Caco-2 (cell line): ENCODE data around the gene DHRS9. TPM values are rescaled to one million over a fixed set of nuclear protein-coding genes. Genes with fewer than 3 reads are reported as not detected.
"Not testable (repeated sequence)": the region's sequence is repeated elsewhere in the genome, so short reads cannot be mapped to it uniquely, and the experiment has no call there.

Experiments used
- BruUV-seq: library from RNA; stranded (reverse); fragments of 400-500 nt; replicated peaks from 2 replicates; lab custom pipeline; 2021; lab: Mats Ljungman, UMichigan
- CTCF ChIA-PET: fragments of 300-600 bp; sonication (Branson Sonifier 250); formaldehyde crosslinking; loops from one replicate; lab custom pipeline; 2022; ENCODE audit warnings: antibody characterized with exemption; lab: Charles Lee
- POLR2A ChIA-PET: fragments of 300-600 bp; sonication (Branson Sonifier 250); formaldehyde crosslinking; loops from one replicate; lab custom pipeline; 2022; ENCODE audit warnings: antibody characterized with exemption; lab: Charles Lee
- DNase-seq, 2 experiments: peaks; one replicate each; pipeline versions ENCODE4 v3.0.0 to v3.0.0-alpha.2; 2020 to 2022
- H3K27me3 ChIP-seq: replicated peaks from 2 replicates; pipeline ENCODE4 v1.6.0; 2011; ENCODE audit warnings: low read length; ENCODE audit not compliant: control insufficient read depth, insufficient read depth
- H3K36me3 ChIP-seq: 2 replicates; pipeline ENCODE4 v1.5.1; 2011; ENCODE audit warnings: low read length; ENCODE audit not compliant: control insufficient read depth, insufficient read depth
- H3K4me1 ChIP-seq: fragments of 250-450 bp; sonication (Bioruptor Pico); 2 replicates; pipeline ENCODE4 v1.5.1; 2020; ENCODE audit warnings: mild to moderate bottlenecking
- H3K4me3 ChIP-seq: 2 replicates; pipeline ENCODE4 v1.5.1; 2011; ENCODE audit warnings: low read depth, mild to moderate bottlenecking, control low read depth, low read length
- H3K9me3 ChIP-seq: fragments of 250-450 bp; sonication (Bioruptor Pico); 2 replicates; pipeline ENCODE4 v1.5.1; 2020; ENCODE audit warnings: mild to moderate bottlenecking, moderate library complexity
- H3K27ac Mint-ChIP-seq: one replicate; pipeline ENCODE4 v1.8.0; 2022; ENCODE audit warnings: mixed read lengths; ENCODE audit not compliant: unreplicated experiment
- H3K27me3 Mint-ChIP-seq: one replicate; pipeline ENCODE4 v1.8.0; 2022; ENCODE audit warnings: mixed read lengths; ENCODE audit not compliant: insufficient read depth, unreplicated experiment
- H3K36me3 Mint-ChIP-seq: one replicate; pipeline ENCODE4 v1.8.0; 2022; ENCODE audit warnings: mild to moderate bottlenecking, mixed read lengths; ENCODE audit not compliant: insufficient read depth, unreplicated experiment
- H3K4me1 Mint-ChIP-seq: one replicate; pipeline ENCODE4 v1.8.0; 2022; ENCODE audit warnings: low read depth, mixed read lengths; ENCODE audit not compliant: unreplicated experiment
- H3K4me3 Mint-ChIP-seq: one replicate; pipeline ENCODE4 v1.8.0; 2022; ENCODE audit warnings: mild to moderate bottlenecking, moderate library complexity, mixed read lengths; ENCODE audit not compliant: unreplicated experiment
- H3K9me3 Mint-ChIP-seq: one replicate; pipeline ENCODE4 v1.8.0; 2022; ENCODE audit warnings: mixed read lengths; ENCODE audit not compliant: unreplicated experiment
- intact Hi-C: fragments of 100-400 bp; cut with micrococcal nuclease; formaldehyde crosslinking; loops from one replicate; pipeline ENCODE4 v1.10.0; 2022; ENCODE audit not compliant: unreplicated experiment
- total RNA-seq: library from RNA; stranded (reverse); gene quantifications from 2 replicates; pipeline ENCODE4 v1.2.3, GENCODE V29; 2022
- TF ChIP-seq, protein P1 (sequence below), 2 experiments: fragments of 200-600 bp in 1 of 2; IDR thresholded peaks; 1 replicate in 1 of 2; 2 replicates in 1 of 2; pipeline versions ENCODE4 v1.5.1 to v1.8.0; 2011 to 2022; ENCODE audit warnings: antibody characterized with exemption in 1 of 2, control low read depth in 1 of 2, inconsistent platforms in 1 of 2, low read depth in 1 of 2, low read length in 1 of 2, mild to moderate bottlenecking in 1 of 2, moderate library complexity in 1 of 2; ENCODE audit not compliant: insufficient read depth in 1 of 2, severe bottlenecking in 1 of 2, unreplicated experiment in 1 of 2

The DHRS9 gene
- total RNA-seq, 1 experiment from 2014 or later = not detected

DNA sequence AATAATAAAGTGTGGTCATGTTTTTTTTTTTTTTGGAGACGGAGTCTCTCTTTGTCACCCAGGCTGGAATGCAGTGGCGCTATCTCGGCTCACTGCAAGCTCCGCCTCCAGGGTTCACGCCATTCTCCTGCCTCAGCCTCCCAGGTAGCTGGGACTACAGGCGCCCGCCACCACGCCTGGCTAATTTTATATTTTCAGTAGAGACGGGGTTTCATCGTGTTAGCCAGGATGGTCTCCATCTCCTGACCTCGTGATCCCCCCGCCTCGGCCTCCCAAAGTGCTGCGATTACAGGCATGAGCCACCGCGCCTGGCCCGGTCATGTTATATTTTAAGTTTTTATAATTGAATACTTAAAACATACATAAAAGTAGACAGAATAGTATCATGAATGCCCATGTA lies 5.2 kb upstream of the DHRS9 start:
- BruUV-seq, H3K4me1 ChIP-seq, POLR2A ChIA-PET, H3K36me3 ChIP-seq, CTCF ChIA-PET, H3K9me3 Mint-ChIP-seq, H3K4me3 ChIP-seq, H3K27me3 ChIP-seq, H3K27me3 Mint-ChIP-seq, H3K4me3 Mint-ChIP-seq, H3K27ac Mint-ChIP-seq, H3K36me3 Mint-ChIP-seq, H3K4me1 Mint-ChIP-seq, DNase-seq, H3K9me3 ChIP-seq, intact Hi-C loops: not testable (repeated sequence)

DNA sequence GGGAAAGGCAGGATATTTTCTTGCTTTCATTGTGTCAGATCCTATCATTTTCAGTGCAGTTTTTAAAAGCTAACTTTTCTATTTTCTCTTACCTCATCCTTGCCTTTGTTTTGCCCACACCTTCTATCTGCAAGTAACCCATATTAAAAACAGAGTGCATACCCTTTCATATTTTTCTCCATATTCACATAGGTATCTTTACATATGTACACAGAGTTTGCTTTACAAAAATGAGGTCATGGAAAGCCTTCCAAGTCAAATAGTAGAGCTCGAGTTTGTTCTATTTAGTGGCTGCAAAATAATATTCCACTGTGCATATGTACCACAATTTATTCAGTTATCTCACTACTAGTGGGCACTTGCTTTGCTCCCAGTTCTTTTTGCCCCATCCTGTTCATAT lies 3.9 kb upstream of the DHRS9 start:
- H3K4me1 Mint-ChIP-seq = peaks cover 9% of the 10 kb centered on the region
- CTCF ChIA-PET = no interaction called here
- intact Hi-C loops = no loop called here
- H3K9me3 Mint-ChIP-seq = no peaks in the 10 kb centered on the region
- Histone ChIP-seq H3K36me3 (no peaks in the 10 kb centered on the region), H3K4me1 (no peaks in the 10 kb centered on the region), H3K4me3 (no peak overlapping the region), H3K9me3 (no peaks in the 10 kb centered on the region), H3K27me3 (no peaks in the 10 kb centered on the region)
- H3K4me3 Mint-ChIP-seq = no peak overlapping the region
- POLR2A ChIA-PET = no interaction called here
- no peak for DNase-seq
- TF ChIP-seq, protein P1, sequence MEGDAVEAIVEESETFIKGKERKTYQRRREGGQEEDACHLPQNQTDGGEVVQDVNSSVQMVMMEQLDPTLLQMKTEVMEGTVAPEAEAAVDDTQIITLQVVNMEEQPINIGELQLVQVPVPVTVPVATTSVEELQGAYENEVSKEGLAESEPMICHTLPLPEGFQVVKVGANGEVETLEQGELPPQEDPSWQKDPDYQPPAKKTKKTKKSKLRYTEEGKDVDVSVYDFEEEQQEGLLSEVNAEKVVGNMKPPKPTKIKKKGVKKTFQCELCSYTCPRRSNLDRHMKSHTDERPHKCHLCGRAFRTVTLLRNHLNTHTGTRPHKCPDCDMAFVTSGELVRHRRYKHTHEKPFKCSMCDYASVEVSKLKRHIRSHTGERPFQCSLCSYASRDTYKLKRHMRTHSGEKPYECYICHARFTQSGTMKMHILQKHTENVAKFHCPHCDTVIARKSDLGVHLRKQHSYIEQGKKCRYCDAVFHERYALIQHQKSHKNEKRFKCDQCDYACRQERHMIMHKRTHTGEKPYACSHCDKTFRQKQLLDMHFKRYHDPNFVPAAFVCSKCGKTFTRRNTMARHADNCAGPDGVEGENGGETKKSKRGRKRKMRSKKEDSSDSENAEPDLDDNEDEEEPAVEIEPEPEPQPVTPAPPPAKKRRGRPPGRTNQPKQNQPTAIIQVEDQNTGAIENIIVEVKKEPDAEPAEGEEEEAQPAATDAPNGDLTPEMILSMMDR (IDR thresholded peaks at IDR 0.05; ENCODE audit: insufficient read depth in 1 of 2, low read depth in 1 of 2, low read length in 1 of 2, severe bottlenecking in 1 of 2, unreplicated experiment in 1 of 2) = no peak
- no peak overlapping the region for H3K27ac Mint-ChIP-seq
- BruUV-seq = no TSS peak
- no peaks in the 10 kb centered on the region for H3K27me3 Mint-ChIP-seq
- no peaks in the 10 kb centered on the region for H3K36me3 Mint-ChIP-seq

DNA sequence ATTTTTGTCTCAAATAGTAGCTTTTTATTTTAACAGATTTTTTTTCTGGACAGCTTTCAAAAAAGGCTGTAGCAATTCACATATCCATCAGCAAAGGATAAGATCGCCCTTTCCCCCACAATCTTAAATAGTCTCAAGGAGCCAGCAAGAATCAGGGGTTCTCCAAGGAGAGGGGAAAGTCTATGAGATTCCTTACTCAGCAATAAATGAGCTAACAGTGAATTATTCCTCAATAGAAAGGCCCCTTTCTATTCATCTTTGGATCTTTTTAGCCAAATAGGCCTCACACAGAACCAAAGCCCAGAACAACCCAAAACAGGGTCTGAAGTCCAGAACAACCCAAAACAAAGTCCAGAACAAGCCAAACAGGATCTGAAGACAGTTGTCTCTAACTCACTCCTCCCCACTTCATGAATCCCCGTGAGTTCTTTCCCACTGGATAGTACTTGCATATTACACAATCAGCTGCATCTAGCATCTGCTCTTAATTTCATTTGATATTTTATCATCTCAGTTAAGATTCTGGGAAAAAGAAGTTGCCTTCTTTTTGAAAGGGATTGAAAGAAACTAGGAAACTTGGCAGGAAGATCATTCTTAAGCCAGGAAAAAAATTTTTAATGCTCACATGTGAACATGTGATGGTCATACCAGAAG lies 3.4 kb upstream of the DHRS9 start:
- Histone ChIP-seq H3K4me3 (no peak overlapping the region), H3K27me3 (no peaks in the 10 kb centered on the region), H3K4me1 (no peaks in the 10 kb centered on the region), H3K36me3 (no peaks in the 10 kb centered on the region), H3K9me3 (no peaks in the 10 kb centered on the region)
- Mint-ChIP-seq H3K4me3 (no peak overlapping the region), H3K9me3 (no peaks in the 10 kb centered on the region), H3K27me3 (no peaks in the 10 kb centered on the region), H3K36me3 (no peaks in the 10 kb centered on the region), H3K4me1 (peaks cover 9% of the 10 kb centered on the region), H3K27ac (no peak overlapping the region)
- TF ChIP-seq, protein P1 (IDR thresholded peaks at IDR 0.05; ENCODE audit: insufficient read depth in 1 of 2, low read depth in 1 of 2, low read length in 1 of 2, severe bottlenecking in 1 of 2, unreplicated experiment in 1 of 2) = no peak
- intact Hi-C loops = no loop called here
- no TSS peak for BruUV-seq
- DNase-seq = no peak
- ChIA-PET CTCF (no interaction called here), POLR2A (no interaction called here)
